Forelimb muscle (tissue), 1 donor: ENCODE results near the gene RHOH. TPM values are rescaled to one million over a fixed set of nuclear protein-coding genes. Genes with fewer than 3 reads are reported as not detected.

Experiments
- DNase-seq: peaks from one replicate; pipeline ENCODE4 v3.0.0-alpha.2; 2013; ENCODE audit warnings: low read depth
- polyA plus RNA-seq: library from polyadenylated mRNA; unstranded; fragments of 120-200 nt; gene quantifications from one replicate; pipeline ENCODE4 v1.2.1, GENCODE V29; 2013; ENCODE audit not compliant: insufficient read length

Gene RHOH
- polyA plus RNA-seq, 1 donor: 0.33 TPM

DNA sequence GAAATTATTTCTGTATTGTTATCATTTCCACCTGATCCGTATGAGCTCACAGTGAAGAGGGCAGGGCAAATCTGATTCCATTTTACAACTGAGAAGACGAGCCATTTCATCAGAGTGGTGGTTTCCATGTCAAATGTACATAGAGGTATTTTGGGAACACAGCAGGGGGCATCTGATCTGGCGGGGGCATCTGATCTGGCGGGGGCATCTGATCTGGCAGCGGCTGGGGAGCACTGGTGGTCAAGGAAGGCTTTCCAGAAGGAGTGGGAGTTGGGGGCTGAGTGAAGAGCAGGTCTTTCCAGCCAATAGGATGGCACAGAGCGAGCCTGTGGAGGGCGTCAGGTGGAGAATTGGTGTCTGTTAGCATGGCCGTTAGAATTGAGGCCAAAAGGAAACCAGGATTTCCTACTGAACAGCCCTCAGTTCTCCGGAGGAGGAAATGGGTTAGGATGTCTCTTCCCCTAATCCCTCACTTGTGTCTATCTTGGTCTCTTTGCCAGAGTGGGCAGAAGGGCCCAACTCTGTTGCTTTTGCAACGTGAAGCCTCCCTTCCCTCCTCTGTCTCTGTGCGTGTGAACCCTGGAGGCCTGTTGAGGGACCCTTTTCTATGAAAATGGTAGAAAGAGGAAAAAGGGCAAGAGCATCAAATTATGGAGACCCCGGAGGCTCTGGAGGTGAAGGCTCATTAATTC is 41.3 kb downstream of the RHOH start:
- DNase-seq: no peak

DNA sequence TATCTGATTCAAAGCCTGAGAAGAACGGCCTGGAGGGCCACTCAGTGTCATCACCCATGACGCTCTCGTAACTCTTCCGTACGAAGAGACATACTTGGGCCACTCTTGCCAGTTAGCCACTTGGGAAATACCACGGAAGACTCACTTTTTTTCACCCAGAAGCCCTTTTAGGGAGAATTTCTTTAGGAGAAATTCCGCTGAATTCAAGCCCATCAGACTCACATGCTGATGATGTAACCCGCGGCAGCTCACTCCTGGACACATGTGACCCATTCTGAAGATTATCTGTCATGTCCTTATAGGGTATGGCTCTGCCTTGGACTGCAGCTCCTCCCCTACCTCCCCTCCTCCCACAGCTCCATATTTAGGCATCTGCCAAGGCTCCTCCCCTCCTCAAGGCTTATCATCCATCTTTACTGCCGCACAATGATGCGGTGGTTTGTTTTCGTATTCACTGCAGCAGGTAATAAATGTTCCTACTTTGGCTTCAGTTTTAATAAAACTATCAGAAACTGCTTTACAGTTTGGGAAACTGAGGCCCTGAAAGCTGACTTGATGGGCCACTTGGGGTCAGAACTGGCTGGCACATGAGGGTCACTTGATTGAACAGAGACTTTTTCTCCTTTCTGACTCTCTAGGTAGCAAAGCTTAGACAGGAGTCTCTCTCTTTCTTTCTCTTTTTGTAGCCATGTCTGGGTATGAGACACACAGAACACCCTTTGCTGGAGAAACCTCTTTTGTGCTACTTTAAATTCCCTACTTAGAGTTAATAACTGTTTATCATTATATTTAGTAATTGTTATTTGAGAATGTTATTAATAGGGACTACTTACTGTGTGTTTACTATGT is 42.1 kb downstream of the RHOH start:
- DNase-seq: no peak

DNA sequence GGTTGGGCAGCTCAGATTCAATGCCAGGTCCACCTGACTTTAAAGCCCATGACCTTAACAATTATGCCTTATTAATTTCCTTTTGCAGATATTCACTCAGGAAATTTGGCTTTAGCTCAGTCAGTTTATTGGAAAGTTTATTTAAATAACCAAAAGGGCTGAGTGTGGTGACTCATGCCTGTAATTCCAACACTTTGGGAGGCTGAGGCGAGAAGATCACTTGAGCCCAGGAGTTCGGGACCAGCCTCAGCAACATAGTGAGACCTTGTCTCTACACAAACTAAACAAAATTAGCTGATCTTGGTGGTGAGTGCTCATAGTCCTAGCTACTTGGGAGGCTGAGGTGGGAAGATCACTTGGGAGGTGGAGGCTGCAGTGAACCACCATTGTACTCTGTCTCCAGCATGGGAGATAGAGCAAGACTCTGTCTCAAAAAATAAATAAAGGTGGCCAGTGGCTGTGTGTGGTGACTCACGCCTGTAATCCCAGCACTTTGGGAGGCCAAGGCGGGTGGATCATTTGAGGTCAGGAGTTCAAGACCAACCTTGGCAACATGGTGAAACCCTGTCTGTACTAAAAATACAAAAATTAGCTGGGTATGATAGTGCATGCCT is 43.3 kb downstream of the RHOH start:
- no peak for DNase-seq

DNA sequence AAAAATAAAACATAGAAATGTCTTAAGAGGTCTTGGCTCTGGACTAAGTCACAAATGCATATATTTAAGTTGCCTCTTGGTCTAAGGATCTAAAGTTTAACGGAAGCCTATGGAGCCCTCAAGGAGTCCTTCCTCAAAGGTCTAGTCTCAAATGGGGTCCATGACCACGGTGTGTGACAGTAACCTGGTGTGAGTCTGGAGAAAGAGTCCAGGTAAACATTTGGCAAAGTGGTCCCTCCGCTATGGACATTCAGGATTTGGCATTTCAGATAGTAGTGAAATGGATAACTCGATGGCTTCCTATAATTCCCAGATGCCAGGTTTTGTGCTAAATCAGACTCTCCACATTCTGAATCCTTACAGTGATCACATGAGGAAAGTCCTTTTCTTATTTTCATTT is 44.2 kb downstream of the RHOH start:
- DNase-seq: no peak

DNA sequence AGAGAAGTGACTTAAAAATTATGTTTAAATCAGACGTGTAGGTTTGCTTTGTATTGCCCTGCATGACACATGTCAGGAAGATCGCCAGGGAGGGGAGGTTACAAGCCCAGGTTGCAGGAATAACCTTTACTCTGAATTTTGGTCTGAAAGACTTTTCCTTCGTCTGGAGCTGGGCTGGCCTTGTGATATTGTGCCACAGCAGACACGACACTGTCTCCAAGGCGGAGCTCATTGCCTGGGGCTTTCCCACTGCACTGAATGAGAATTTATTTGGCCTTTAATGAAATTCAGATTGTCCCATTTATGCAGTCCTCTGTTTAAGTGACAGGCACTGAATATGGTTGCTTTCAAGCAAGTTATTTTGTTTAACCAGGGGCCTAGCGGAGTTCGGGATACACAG is 45.1 kb downstream of the RHOH start:
- no peak for DNase-seq

DNA sequence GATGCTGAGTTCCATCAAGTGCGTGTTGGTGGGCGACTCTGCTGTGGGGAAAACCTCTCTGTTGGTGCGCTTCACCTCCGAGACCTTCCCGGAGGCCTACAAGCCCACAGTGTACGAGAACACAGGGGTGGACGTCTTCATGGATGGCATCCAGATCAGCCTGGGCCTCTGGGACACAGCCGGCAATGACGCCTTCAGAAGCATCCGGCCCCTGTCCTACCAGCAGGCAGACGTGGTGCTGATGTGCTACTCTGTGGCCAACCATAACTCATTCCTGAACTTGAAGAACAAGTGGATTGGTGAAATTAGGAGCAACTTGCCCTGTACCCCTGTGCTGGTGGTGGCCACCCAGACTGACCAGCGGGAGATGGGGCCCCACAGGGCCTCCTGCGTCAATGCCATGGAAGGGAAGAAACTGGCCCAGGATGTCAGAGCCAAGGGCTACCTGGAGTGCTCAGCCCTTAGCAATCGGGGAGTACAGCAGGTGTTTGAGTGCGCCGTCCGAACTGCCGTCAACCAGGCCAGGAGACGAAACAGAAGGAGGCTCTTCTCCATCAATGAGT is 46.6 kb downstream of the RHOH start:
- no peak for DNase-seq

DNA sequence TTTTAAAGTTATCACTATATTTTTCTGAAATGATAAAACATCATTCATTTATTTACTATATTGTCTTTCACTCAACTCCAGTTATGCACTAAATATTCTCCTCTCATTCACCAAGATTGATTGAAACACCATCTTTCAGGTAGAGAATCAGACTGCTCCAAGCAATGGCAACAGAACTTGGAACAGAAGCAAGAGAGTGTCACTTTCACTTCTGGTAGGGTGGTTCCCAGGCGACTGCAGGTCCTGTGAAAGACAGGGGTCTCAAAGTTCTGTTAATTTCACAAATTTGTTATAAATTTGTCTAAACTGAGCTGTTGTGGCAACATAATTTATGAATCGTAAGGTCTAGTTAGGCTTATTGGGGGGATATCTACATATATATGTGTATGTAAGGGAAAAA is 47.8 kb downstream of the RHOH start:
- DNase-seq: no peak

DNA sequence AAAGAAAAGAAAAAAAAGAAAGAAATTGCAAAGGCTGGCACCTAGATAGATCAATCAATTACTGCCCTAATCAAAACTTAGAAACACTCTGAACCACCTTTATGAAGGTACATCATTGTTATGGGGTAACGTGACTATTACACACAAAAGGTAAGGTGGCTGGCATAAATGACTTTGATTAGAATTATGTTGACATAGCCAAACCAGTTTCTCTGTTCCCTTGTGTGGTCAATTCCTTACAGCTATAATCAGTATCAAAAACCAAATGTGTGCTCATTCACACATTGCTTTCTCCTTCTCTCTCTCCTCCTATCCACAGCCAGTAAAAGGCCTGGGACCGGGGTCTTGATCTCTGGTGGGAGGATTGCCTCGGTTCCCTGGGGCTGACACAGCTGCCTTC is 48.7 kb downstream of the RHOH start:
- DNase-seq: no peak

DNA sequence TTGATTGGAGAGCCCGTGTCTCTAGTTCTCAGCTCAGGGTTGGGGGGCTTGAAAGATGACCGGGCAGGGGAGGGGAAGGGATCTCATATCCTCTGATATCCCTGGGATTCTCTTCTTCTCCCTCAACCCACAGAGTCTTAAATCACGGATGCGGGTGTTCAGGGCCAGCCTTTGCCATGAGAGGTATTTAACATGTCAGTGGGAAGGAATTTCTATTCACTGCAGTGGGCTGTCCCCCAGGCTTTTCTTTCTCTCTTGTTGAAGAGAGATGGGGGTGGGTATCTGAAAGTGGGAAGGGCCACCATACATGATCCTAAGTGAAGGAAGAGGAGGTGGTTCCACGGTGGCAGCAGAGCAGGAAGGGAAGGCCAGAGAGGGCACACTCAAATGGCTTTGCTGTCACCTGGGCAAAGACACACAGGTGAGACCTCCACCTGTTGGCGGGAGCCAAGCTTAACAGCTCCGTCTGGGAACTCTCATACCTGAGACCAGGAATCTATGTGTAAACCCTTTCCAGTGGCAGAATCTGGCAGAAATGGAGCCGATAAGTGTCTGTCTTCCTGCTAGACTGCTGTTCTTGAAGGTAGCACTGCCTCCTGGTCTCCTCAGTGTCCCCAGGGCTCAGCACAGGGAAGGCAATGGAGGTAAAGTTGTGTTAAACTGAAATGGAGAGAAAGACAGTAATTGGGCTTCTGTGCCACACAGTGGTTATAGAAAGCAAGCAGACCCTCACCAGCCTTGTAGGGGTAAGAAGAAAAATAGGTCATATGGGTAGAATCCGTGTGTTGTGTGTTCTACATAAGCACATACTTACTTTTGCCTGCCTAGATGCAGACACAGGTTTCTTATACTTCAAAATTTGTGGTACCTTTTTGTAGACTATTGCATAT is 49.4 kb downstream of the RHOH start:
- DNase-seq: no peak

DNA sequence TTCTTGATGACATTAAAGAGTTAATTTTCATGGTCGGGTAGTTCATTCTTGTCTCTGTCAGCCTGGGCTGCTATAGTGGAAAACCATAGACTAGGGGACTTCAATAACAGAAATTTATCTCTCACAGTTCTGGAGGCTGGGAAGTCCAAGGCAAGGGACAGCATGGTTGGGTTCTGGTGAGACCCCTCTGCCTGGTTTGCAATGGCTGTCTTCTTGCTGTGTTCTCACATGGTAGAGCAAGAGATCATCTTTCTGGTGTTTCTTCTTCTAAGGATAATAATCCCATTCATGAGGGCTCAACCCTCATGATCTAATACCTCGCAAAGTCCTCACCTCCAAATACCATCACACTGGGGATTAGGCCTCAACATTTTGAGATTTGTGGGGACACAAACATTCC is 50.1 kb downstream of the RHOH start:
- no peak for DNase-seq

DNA sequence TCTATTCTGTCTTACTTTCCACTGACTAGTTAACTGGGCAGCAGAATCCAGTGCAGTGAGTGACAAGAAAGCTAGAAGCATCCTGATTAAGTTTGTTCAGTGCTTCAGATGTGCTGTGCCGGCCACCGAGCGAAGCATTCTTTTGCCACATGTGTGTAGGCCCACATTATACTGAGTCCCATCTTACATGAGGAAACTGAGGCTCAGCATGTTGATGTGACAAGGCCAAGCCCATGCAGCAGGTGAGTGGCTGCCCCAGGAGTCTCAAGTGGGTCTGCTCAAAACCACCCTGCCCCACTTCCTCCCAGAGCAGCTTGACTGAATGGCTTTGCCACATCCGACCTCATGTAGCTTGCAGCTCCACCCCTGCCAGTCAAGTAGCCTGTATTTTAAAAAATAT is 50.5 kb downstream of the RHOH start:
- no peak for DNase-seq

DNA sequence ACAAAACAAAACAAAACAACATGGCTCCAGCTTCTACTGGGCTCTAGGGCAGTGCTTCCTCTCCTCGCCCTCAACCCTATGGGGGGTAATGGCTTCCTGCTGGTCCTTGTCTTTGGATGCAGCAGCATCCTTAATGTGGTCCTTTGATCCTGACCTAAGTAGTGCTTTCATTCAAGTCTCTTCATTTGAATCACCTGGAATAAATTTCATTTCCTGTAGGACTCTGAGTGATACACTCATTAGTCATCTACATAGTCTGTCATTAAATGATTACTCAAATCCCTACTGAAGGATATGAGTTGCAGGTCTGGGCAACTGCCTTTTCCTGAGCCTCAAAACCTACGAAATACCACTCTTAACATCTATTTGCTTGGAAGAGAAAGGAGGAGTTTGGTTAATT is 54.5 kb downstream of the RHOH start:
- DNase-seq: no peak

DNA sequence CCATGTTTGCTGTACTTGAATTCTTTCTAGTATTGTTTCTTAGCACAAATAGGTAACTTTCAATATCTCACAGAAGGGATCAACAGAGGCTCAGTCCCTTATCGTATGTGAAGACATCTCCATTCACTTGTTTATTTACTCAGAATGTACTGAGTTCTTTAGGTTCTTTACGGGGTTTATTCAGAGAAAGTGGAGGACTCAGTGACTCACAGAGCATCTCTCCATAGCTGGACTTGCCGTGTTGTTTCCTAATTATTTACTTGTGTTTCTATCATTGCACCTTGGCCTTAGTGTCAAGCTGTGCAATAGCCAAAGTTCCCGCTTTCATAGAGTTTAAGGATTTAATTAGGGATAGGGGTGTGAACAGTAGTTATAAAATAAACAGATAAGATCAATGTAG is 57.1 kb downstream of the RHOH start:
- DNase-seq: no peak

DNA sequence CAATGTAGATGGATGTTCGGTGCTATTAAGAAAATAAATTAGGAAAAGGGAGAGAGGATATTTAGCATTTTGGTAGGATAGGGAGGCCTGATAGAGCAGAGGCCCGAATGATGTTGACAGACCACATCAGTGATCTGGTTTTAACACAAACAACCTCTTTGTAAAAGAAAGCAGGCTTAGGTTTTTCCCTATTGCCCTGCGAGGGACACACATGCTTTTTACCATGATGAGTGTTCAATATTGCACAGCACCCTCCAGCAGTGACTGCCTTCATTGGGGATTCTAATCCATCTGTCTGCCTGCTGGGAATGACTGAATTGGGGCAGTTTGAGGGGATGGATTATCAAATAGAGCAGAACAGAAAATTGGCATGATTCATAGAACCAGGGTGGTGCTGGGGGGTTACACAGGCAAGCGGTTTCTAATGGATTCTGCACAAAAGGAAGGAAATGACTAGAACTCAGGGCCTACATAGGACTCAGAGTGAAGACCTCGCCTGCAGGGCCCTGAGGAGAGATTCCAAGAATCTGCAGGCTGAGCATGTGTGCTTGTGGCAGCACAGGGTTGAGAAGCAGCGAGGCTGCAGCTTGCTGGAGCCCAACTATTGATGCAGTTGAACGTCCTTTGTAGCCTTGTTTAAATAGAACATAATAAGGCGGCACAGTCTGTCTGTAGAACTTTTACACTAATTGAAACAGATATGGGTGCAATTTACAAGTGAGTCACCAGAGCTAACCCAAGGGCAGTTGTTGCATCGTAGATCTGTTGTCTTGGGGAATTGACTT is 58.0 kb downstream of the RHOH start:
- no peak for DNase-seq

DNA sequence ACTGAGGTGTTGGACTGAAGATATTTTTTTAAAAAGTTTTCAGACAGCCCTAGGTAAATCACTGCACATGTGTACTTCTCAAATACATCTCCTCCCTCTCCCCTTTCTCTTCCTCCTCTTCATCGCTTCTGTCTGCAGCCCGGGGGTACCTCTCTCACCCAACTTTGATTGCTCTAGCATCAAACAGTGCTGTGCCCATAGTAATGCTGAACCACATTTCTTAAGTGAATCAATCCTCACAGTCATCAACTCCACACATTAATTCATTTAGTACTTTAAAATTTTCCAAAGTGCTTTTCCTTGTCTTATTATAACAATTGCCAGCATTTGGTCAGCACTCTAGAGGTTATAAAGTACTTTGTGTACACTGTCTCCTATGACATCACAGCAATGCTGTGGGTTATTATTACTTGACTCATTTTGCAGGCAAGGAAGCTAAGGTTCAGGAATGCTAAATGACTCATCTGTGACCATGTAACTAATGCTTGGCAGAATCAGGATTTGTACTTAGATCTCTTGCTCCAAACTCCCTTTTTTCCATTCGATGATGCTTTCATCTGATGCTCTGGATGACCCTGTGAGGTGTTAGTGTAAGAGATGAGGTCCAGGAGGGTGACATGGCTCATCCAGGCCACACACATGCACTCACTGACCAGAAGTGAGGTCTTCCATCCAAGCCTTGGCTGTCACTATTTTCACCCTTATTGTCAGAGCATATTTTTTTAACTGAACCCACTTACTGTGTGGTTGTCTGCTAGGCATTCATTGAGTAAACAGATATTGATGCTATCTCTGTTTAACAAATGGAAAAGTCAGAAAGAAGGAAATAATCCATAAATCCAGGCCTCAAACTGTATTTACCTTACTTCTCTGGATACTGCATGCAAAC is 58.8 kb downstream of the RHOH start:
- no peak for DNase-seq

DNA sequence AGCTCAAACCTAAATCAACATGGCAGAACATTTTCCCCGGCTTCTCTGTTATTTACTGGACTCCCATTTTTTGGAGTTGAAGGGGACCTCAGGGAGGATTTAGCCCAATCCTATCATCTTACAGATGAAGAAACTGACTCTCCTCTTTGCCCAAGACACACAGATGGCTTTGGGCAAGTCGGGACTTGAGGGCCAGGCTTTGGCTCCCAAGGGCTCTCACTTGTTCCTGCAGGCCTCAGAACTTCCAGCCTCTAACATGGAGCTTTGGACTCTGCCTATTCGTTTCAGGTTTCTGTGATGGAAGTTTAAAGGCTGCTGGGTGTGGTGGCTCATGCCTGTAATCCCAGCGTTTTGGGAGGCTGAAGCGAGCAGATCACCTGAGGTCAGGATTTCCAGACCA is 59.5 kb downstream of the RHOH start:
- no peak for DNase-seq

DNA sequence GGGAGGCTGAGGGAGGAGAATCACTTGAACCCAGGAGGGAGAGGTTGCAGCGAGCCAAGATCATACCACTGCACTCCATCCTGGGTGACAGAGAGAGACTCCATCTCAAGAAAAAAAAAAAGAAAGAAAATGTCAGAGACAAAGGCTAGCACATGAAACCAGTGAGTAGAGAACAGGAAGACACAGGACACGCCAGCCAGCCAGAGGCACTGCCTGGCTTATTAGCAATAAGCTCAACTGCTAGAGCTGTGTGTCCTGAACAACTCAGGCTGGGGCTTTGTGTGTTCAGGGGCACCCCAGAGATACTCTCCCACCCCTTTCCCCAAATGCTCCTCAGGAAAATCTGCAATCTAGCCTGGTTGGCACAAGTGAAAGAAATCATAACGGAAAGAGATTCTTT is 60.0 kb downstream of the RHOH start:
- no peak for DNase-seq

DNA sequence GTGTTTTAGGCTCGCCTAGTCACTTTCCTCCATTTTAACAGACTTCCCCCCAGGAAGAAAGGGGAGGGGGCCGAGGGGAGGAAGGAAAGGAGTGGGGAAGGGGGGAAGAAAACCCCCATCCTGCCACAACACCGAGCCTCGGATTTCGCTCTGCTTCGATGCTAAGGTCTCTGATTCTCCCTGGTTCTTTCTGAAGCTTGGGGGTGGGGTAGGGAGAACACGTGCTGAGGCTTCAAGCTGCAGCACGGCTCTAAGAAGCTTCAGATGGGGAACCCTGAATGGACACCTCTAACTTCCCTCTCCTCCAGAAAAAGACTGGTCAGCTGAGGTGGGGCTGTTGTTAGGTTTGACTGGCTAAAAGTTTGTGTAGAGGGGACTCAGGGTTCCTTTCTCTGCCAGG is 61.8 kb downstream of the RHOH start:
- no peak for DNase-seq

DNA sequence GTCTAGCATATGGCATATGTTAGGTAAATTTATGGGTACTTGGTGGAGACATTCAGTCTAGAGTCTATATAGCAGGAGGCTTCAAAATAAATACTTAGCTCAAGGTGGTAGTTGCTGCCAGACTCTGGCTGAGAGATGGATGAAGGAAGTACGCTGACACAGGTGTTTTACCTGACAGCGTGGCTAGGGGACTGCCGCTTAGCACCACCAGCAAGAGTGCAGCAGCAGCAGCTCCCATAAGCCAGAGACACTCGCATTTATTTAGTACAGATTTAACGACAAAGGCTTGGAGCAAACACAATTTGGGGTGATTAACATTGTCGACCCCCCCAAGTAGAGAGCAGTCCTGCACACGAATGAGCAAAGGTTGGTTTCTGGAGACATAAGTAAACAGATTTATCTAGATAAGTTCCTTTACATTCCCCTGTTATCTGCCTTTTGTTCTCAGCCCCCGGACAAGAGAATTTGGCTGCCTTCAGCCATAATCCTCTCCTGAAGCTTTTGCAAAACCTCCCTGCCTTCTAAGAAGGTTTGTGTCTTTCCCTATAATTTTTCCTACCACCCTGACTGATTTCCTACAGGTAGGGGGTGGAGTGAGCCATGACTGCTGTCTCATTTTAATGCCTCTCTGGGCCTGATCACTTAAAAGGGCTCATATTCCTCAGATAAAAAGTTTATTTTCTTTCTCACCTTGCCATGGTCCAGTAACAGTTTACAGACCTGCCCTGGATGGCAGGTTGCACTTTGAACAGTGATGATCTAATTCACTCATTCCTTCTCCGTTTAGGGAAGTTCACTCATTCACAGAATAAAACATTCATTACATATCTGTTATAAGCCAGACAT is 64.6 kb downstream of the RHOH start:
- no peak for DNase-seq
